Measurements from ENCODE around the gene FGF18. TPM values are rescaled to one million over a fixed set of nuclear protein-coding genes. Genes with fewer than 3 reads are reported as not detected.

The FGF18 gene
- total RNA-seq, 2 donors from 2014 or later: 0.35 TPM; not detected in 1

GRCh38 chr5:171475596-171475995, 56.1 kb downstream of the FGF18 start:
- intact Hi-C loops (cut with DNase I): no loop called here
- Histone ChIP-seq H3K36me3 (no peaks in the 10 kb centered on the region), H3K27me3 (no peaks in the 10 kb centered on the region), H3K27ac (no peak overlapping the region), H3K9ac (ENCODE audit: low read depth in 2 of 2, low read length in 2 of 2) (no peak overlapping the region), H3K4me1 (no peaks in the 10 kb centered on the region), H3K9me3 (no peaks in the 10 kb centered on the region), H3K4me3 (no peak overlapping the region)
- DNase-seq: no peak
- no peak for TF ChIP-seq CTCF (IDR thresholded peaks at IDR 0.05)

GRCh38 chr5:171476701-171477100, 57.3 kb downstream of the FGF18 start:
- Histone ChIP-seq H3K27ac (no peak overlapping the region), H3K4me1 (no peaks in the 10 kb centered on the region), H3K36me3 (no peaks in the 10 kb centered on the region), H3K4me3 (no peak overlapping the region), H3K9me3 (no peaks in the 10 kb centered on the region), H3K27me3 (no peaks in the 10 kb centered on the region), H3K9ac (ENCODE audit: low read depth in 2 of 2, low read length in 2 of 2) (no peak overlapping the region)
- intact Hi-C loops (cut with DNase I): no loop called here
- TF ChIP-seq CTCF (IDR thresholded peaks at IDR 0.05): no peak
- no peak for DNase-seq

- no peak overlapping the region for H3K4me3 ChIP-seq
- H3K9me3 ChIP-seq: no peaks in the 10 kb centered on the region
- H3K4me1 ChIP-seq: no peaks in the 10 kb centered on the region
- no peaks in the 10 kb centered on the region for H3K36me3 ChIP-seq
- no peak for TF ChIP-seq CTCF (IDR thresholded peaks at IDR 0.05)
- DNase-seq: no peak
- no peak overlapping the region for H3K27ac ChIP-seq
- H3K27me3 ChIP-seq: no peaks in the 10 kb centered on the region
- intact Hi-C loops (cut with DNase I): no loop called here
- H3K9ac ChIP-seq (ENCODE audit: low read depth in 2 of 2, low read length in 2 of 2): no peak overlapping the region
Measured at GRCh38 chr5:171477101-171477500, 57.7 kb downstream of the FGF18 start.

- TF ChIP-seq CTCF (IDR thresholded peaks at IDR 0.05): no peak
- no peaks in the 10 kb centered on the region for H3K27me3 ChIP-seq
- no peak overlapping the region for H3K4me3 ChIP-seq
- no peaks in the 10 kb centered on the region for H3K36me3 ChIP-seq
- H3K4me1 ChIP-seq: no peaks in the 10 kb centered on the region
- no peaks in the 10 kb centered on the region for H3K9me3 ChIP-seq
- intact Hi-C loops (cut with DNase I): no loop called here
- no peak for DNase-seq
- no peak overlapping the region for H3K27ac ChIP-seq
- H3K9ac ChIP-seq (ENCODE audit: low read depth in 2 of 2, low read length in 2 of 2): no peak overlapping the region
Measured at GRCh38 chr5:171477666-171478065, 58.2 kb downstream of the FGF18 start.

- DNase-seq: no peak
- H3K4me1 ChIP-seq: no peaks in the 10 kb centered on the region
- intact Hi-C loops (cut with DNase I): no loop called here
- no peak overlapping the region for H3K4me3 ChIP-seq
- no peaks in the 10 kb centered on the region for H3K27me3 ChIP-seq
- no peaks in the 10 kb centered on the region for H3K36me3 ChIP-seq
- H3K27ac ChIP-seq: no peak overlapping the region
- no peak overlapping the region for H3K9ac ChIP-seq (ENCODE audit: low read depth in 2 of 2, low read length in 2 of 2)
- TF ChIP-seq CTCF (IDR thresholded peaks at IDR 0.05): no peak
- H3K9me3 ChIP-seq: no peaks in the 10 kb centered on the region
Measured at GRCh38 chr5:171478946-171479775, 59.7 kb downstream of the FGF18 start.

All from colonic mucosa (tissue), 4 donors.